ENCODE data around the gene PCDHA9. TPM values are rescaled to one million over a fixed set of nuclear protein-coding genes. Genes with fewer than 3 reads are reported as not detected.
"Not testable (repeated sequence)": the region's sequence is repeated elsewhere in the genome, so short reads cannot be mapped to it uniquely, and the experiment has no call there.

PCDHA9 gene
- total RNA-seq, 1 donor = 0.36 TPM

GRCh38 chr5:140802781-140803271 is 45.4 kb upstream of the PCDHA9 start:
- no peaks in the 10 kb centered on the region for H3K4me1 ChIP-seq (ENCODE audit: insufficient read depth, low read length)
- H3K79me2 ChIP-seq (ENCODE audit: insufficient read depth, low read length) = no peaks in the 10 kb centered on the region
- H3K27me3 ChIP-seq (ENCODE audit: insufficient read depth, low read length) = no peaks in the 10 kb centered on the region
- no peak overlapping the region for H3K27ac ChIP-seq (ENCODE audit: low read depth, low read length)
- DNase-seq (ENCODE audit: insufficient read length, low spot score, missing footprints) = no peak
- TF ChIP-seq CTCF (IDR thresholded peaks at IDR 0.05; ENCODE audit: extremely low read depth, low read depth, low read length) = no peak
- no peaks in the 10 kb centered on the region for H3K36me3 ChIP-seq (ENCODE audit: insufficient read depth, low read length)
- no peak overlapping the region for H3K4me3 ChIP-seq (ENCODE audit: insufficient read depth, low read length)
- no peak overlapping the region for H3K4me2 ChIP-seq (ENCODE audit: insufficient read depth, low read length)
- H4K20me1 ChIP-seq (ENCODE audit: insufficient read depth, low read length) = no peaks in the 10 kb centered on the region
- H2AFZ ChIP-seq (ENCODE audit: low read length) = no peak overlapping the region
- H3K9me3 ChIP-seq (ENCODE audit: low read depth, low read length) = no peaks in the 10 kb centered on the region

GRCh38 chr5:140806834-140807775 is 41.1 kb upstream of the PCDHA9 start, which contains the start of gene PCDHA4:
Gene PCDHA4 (plus strand): TSS chr5:140807068.
- no peak within 1 kb of the TSS for H3K27ac ChIP-seq (ENCODE audit: low read depth, low read length)
- DNase-seq (ENCODE audit: insufficient read length, low spot score, missing footprints) = no peak
- H3K27me3 ChIP-seq (ENCODE audit: insufficient read depth, low read length) = no peaks in the 10 kb centered on the region
- peak within 1 kb of the TSS; percentile 61 for H3K4me2 ChIP-seq (ENCODE audit: insufficient read depth, low read length)
- TF ChIP-seq CTCF (IDR thresholded peaks at IDR 0.05; ENCODE audit: extremely low read depth, low read depth, low read length) = peak; percentile 40
- no peaks in the 10 kb centered on the region for H3K36me3 ChIP-seq (ENCODE audit: insufficient read depth, low read length)
- no peaks in the 10 kb centered on the region for H4K20me1 ChIP-seq (ENCODE audit: insufficient read depth, low read length)
- peak within 1 kb of the TSS; percentile 50 for H3K4me3 ChIP-seq (ENCODE audit: insufficient read depth, low read length)
- H2AFZ ChIP-seq (ENCODE audit: low read length) = peak within 1 kb of the TSS; percentile 65
- H3K4me1 ChIP-seq (ENCODE audit: insufficient read depth, low read length) = no peaks in the 10 kb centered on the region
- H3K79me2 ChIP-seq (ENCODE audit: insufficient read depth, low read length) = no peaks in the 10 kb centered on the region
- H3K9me3 ChIP-seq (ENCODE audit: low read depth, low read length) = no peaks in the 10 kb centered on the region

GRCh38 chr5:140808241-140808888 is 39.8 kb upstream of the PCDHA9 start:
- not testable (repeated sequence) for H3K36me3 ChIP-seq (ENCODE audit: insufficient read depth, low read length); H2AFZ ChIP-seq (ENCODE audit: low read length); H3K4me1 ChIP-seq (ENCODE audit: insufficient read depth, low read length); H3K79me2 ChIP-seq (ENCODE audit: insufficient read depth, low read length); H3K4me3 ChIP-seq (ENCODE audit: insufficient read depth, low read length); H3K27ac ChIP-seq (ENCODE audit: low read depth, low read length); H3K9me3 ChIP-seq (ENCODE audit: low read depth, low read length); H3K4me2 ChIP-seq (ENCODE audit: insufficient read depth, low read length); DNase-seq (ENCODE audit: insufficient read length, low spot score, missing footprints); H3K27me3 ChIP-seq (ENCODE audit: insufficient read depth, low read length); H4K20me1 ChIP-seq (ENCODE audit: insufficient read depth, low read length)

- H2AFZ ChIP-seq (ENCODE audit: low read length) = no peak overlapping the region
- no peaks in the 10 kb centered on the region for H3K9me3 ChIP-seq (ENCODE audit: low read depth, low read length)
- no peak overlapping the region for H3K4me3 ChIP-seq (ENCODE audit: insufficient read depth, low read length)
- H3K27me3 ChIP-seq (ENCODE audit: insufficient read depth, low read length) = no peaks in the 10 kb centered on the region
- H3K79me2 ChIP-seq (ENCODE audit: insufficient read depth, low read length) = no peaks in the 10 kb centered on the region
- no peak for DNase-seq (ENCODE audit: insufficient read length, low spot score, missing footprints)
- no peaks in the 10 kb centered on the region for H4K20me1 ChIP-seq (ENCODE audit: insufficient read depth, low read length)
- H3K27ac ChIP-seq (ENCODE audit: low read depth, low read length) = no peak overlapping the region
- no peak for TF ChIP-seq CTCF (IDR thresholded peaks at IDR 0.05; ENCODE audit: extremely low read depth, low read depth, low read length)
- H3K36me3 ChIP-seq (ENCODE audit: insufficient read depth, low read length) = no peaks in the 10 kb centered on the region
- H3K4me2 ChIP-seq (ENCODE audit: insufficient read depth, low read length) = no peak overlapping the region
- no peaks in the 10 kb centered on the region for H3K4me1 ChIP-seq (ENCODE audit: insufficient read depth, low read length)
These were observed 39.3 kb upstream of the PCDHA9 start for GRCh38 chr5:140808889-140809291.

Data from osteoblast (primary cell).